ENCODE measurements around the gene SOBP. TPM values are rescaled to one million over a fixed set of nuclear protein-coding genes. Genes with fewer than 3 reads are reported as not detected.
A peak's percentile ranks its signal among the peaks of the same experiment; 100 is the strongest.
"Not testable (repeated sequence)": the region's sequence is repeated elsewhere in the genome, so short reads cannot be mapped to it uniquely, and the experiment has no call there.

The SOBP gene
- total RNA-seq, 1 donor from 2014 or later = 16.4 TPM

GRCh38 chr6:107475826-107476225 is 14.1 kb upstream of the SOBP start:
- ATAC-seq; DNase-seq (ENCODE audit: missing footprints); intact Hi-C loops (cut with DNase I): not testable (repeated sequence)

- ATAC-seq (no peak), DNase-seq (ENCODE audit: missing footprints) (no peak)
- intact Hi-C loops (cut with DNase I) = no loop called here
These were observed 10.7 kb upstream of the SOBP start for GRCh38 chr6:107479089-107479690.

- intact Hi-C loops (cut with DNase I) = no loop called here
These were observed 4.8 kb upstream of the SOBP start for GRCh38 chr6:107485157-107485556.

GRCh38 chr6:107488174-107488874 is 1.6 kb upstream of the SOBP start:
- intact Hi-C loops (cut with DNase I) = no loop called here
- ATAC-seq (no peak), DNase-seq (ENCODE audit: missing footprints) (no peak)

More at GRCh38 chr6:107485157-107485556, 4.8 kb upstream of the SOBP start:
- DNase-seq (ENCODE audit: missing footprints) (no peak), ATAC-seq (no peak)

GRCh38 chr6:107488875-107489635 is 862 bp upstream of the SOBP start:
- ATAC-seq = peak; percentile 24
- intact Hi-C loops (cut with DNase I) = no loop called here

GRCh38 chr6:107490566-107491137 is 735 bp downstream of the SOBP start:
- ATAC-seq = no peak
- no peak for DNase-seq (ENCODE audit: missing footprints)
- intact Hi-C loops (cut with DNase I) = loop anchor here (2.0 to 5.0 kb wide), 4 partner anchors 32 to 167 kb away; partner anchors contain the start of gene PDSS2

More at GRCh38 chr6:107488875-107489635, 862 bp upstream of the SOBP start:
- peak; percentile 67 for DNase-seq (ENCODE audit: missing footprints)

- ATAC-seq (peak; percentile 58), DNase-seq (ENCODE audit: missing footprints) (peak; percentile 87)
- intact Hi-C loops (cut with DNase I) = loop anchor here (2.0 to 5.0 kb wide), 4 partner anchors 32 to 166 kb away; partner anchors contain the start of gene PDSS2
These were observed 1.3 kb downstream of the SOBP start for GRCh38 chr6:107491138-107491609.

- intact Hi-C loops (cut with DNase I) = loop anchor here (2.0 to 5.0 kb wide), 4 partner anchors 33 to 165 kb away; partner anchors contain the start of gene PDSS2
- peak; percentile 55 for ATAC-seq
- no peak for DNase-seq (ENCODE audit: missing footprints)
These were observed 2.1 kb downstream of the SOBP start for GRCh38 chr6:107491760-107492660.

GRCh38 chr6:107493158-107494057 is 3.5 kb downstream of the SOBP start:
- ATAC-seq (peak; percentile 49), DNase-seq (ENCODE audit: missing footprints) (no peak)
- intact Hi-C loops (cut with DNase I) = loop anchor here (5.0 kb wide), 3 partner anchors 39 to 164 kb away; no protein-coding TSS in a partner anchor

GRCh38 chr6:107495196-107495643 is 5.3 kb downstream of the SOBP start:
- no peak for DNase-seq (ENCODE audit: missing footprints)
- intact Hi-C loops (cut with DNase I) = no loop called here
- ATAC-seq = no peak

GRCh38 chr6:107495971-107496370 is 6.1 kb downstream of the SOBP start:
- no peak for DNase-seq (ENCODE audit: missing footprints)
- intact Hi-C loops (cut with DNase I) = no loop called here
- no peak for ATAC-seq

GRCh38 chr6:107496892-107497684 is 7.2 kb downstream of the SOBP start:
- intact Hi-C loops (cut with DNase I) = no loop called here
- no peak for ATAC-seq
- no peak for DNase-seq (ENCODE audit: missing footprints)

- no peak for DNase-seq (ENCODE audit: missing footprints)
- ATAC-seq = no peak
- intact Hi-C loops (cut with DNase I) = no loop called here
These were observed 14.5 kb downstream of the SOBP start for GRCh38 chr6:107504270-107505026.

- DNase-seq (ENCODE audit: missing footprints) = no peak
- ATAC-seq = no peak
- intact Hi-C loops (cut with DNase I) = no loop called here
These were observed 16.2 kb downstream of the SOBP start for GRCh38 chr6:107506145-107506544.

- ATAC-seq = no peak
- intact Hi-C loops (cut with DNase I) = no loop called here
- no peak for DNase-seq (ENCODE audit: missing footprints)
These were observed 19.6 kb downstream of the SOBP start for GRCh38 chr6:107509506-107509905.
